Measurements from ENCODE around the gene PRKCG. TPM values are rescaled to one million over a fixed set of nuclear protein-coding genes. Genes with fewer than 3 reads are reported as not detected.
A peak's percentile ranks its signal among the peaks of the same experiment; 100 is the strongest.

Gene PRKCG
- total and polyA plus RNA-seq, 2 of the 8 experiments (the other 6 are each of a cell fraction or from before 2014, with no cell fraction given), result 6.1 to 10.6 TPM

DNA sequence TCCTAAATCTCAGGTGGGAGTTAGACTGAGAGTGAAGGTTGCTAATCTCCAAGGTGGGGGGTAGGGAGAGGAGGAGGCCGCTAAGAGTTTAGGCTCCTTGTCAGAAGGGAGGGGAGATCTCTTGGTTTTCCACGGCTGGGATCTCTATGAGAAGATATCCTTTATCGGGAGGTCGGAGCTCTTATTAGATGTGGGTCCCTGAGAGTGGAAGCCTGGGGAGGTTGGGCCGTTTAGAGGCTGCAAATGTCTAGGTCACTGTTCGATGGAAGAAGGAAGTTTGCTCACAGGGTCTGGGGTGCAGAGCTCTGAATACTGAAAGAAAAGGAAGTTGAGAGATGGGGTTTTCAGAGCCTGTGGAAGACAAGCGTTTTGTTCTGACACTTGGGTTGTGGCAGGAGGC, 10.5 kb upstream of the PRKCG start:
- H2BK120ac ChIP-seq (replicated peaks; ENCODE audit: low read depth, low read length), result no peak overlapping the region
- peaks cover 6 to 9% of the 10 kb centered on the region in 2 experiments for H4K20me1 ChIP-seq (replicated peaks in 1 of 2; ENCODE audit: control insufficient read depth in 1 of 2, insufficient read depth in 2 of 2, low read length in 2 of 2)
- H3K4me3 ChIP-seq (ENCODE audit: extremely low read depth in 1 of 4, insufficient read depth in 2 of 4, low read depth in 3 of 4, low read length in 4 of 4), result no peak overlapping the region
- H3K4me1 ChIP-seq (replicated peaks in 1 of 4; ENCODE audit: control insufficient read depth in 3 of 4, insufficient read depth in 4 of 4, low read length in 3 of 4), result peaks cover 0 to 5% (median 4%) of the 10 kb centered on the region in 4 experiments; a peak in 3 of 7 replicates
- peaks cover 0 to 17% of the 10 kb centered on the region in 2 experiments; a peak in 1 of 4 replicates for H3K79me2 ChIP-seq (ENCODE audit: control insufficient read depth in 1 of 2, insufficient read depth in 2 of 2, low read length in 2 of 2)
- no peaks in the 10 kb centered on the region for H3K9me3 ChIP-seq (ENCODE audit: insufficient read depth in 2 of 2, low read depth in 1 of 2, low read length in 1 of 2)
- no peak for TF ChIP-seq NRF1 (IDR thresholded peaks at IDR 0.05; ENCODE audit: low read depth, low read length)
- no peak for TF ChIP-seq SIN3A (conservative IDR thresholded peaks at IDR 0.05 in 1 of 2, IDR thresholded peaks at IDR 0.05 in 1 of 2; ENCODE audit: low read depth in 1 of 2, low read length in 2 of 2)
- TF ChIP-seq POLR2A (IDR thresholded peaks at IDR 0.05; ENCODE audit: control extremely low read depth in 1 of 2, low read depth in 2 of 2, low read length in 2 of 2), result peak in 1 of 2 experiments; percentile 66; a peak in 2 of 3 replicates
- TF ChIP-seq, protein P1, sequence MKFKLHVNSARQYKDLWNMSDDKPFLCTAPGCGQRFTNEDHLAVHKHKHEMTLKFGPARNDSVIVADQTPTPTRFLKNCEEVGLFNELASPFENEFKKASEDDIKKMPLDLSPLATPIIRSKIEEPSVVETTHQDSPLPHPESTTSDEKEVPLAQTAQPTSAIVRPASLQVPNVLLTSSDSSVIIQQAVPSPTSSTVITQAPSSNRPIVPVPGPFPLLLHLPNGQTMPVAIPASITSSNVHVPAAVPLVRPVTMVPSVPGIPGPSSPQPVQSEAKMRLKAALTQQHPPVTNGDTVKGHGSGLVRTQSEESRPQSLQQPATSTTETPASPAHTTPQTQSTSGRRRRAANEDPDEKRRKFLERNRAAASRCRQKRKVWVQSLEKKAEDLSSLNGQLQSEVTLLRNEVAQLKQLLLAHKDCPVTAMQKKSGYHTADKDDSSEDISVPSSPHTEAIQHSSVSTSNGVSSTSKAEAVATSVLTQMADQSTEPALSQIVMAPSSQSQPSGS (IDR thresholded peaks at IDR 0.05; ENCODE audit: low read length), result no peak
- TF ChIP-seq RNF2 (IDR thresholded peaks at IDR 0.05; ENCODE audit: borderline replicate concordance, low read depth, low read length, missing control alignments, poor library complexity, severe bottlenecking), result no peak
- TF ChIP-seq POLR2AphosphoS5 (IDR thresholded peaks at IDR 0.05; ENCODE audit: low read depth, low read length), result 0 out of 2 replicates have a peak, but pooled peaks have one; percentile 19
- H3K4ac ChIP-seq (replicated peaks; ENCODE audit: insufficient read length, low read depth, low read length), result no peak overlapping the region
- ChIA-PET CTCF (ENCODE audit: partially characterized antibody) (interaction anchor here (1.2 to 3.6 kb wide), 6 partner anchors 11 to 71 kb away, joined by 3 to 12 read pairs (median 6); partner anchors contain the start of gene PRKCG), POLR2A (ENCODE audit: partially characterized antibody) (interaction anchor here (0.7 to 4.1 kb wide), 11 partner anchors 8 to 175 kb away, joined by 3 to 46 read pairs (median 6); partner anchors contain the start of gene PRKCG)
- H3K23ac ChIP-seq (ENCODE audit: insufficient read length), result no peak overlapping the region
- no peak overlapping the region for H3K56ac ChIP-seq (replicated peaks; ENCODE audit: insufficient read length, low read depth, low read length)
- H4K91ac ChIP-seq (replicated peaks; ENCODE audit: insufficient read length, low read length), result no peak overlapping the region
- H4K5ac ChIP-seq (ENCODE audit: insufficient read length, low read depth, low read length), result no peak overlapping the region
- H2BK20ac ChIP-seq (ENCODE audit: low read length), result no peak overlapping the region
- no peak overlapping the region for H2BK15ac ChIP-seq (ENCODE audit: low read length)
- H3K23me2 ChIP-seq (ENCODE audit: low read depth, low read length), result peaks cover 16% of the 10 kb centered on the region; the same call in 1 of the 2 replicates
- no peaks in the 10 kb centered on the region for H3K27me3 ChIP-seq (replicated peaks in 1 of 4; ENCODE audit: control insufficient read depth in 3 of 4, extremely low read depth in 1 of 4, insufficient read depth in 3 of 4, low read length in 3 of 4)
- H2AK5ac ChIP-seq (ENCODE audit: low read depth, low read length), result no peak overlapping the region
- DNase-seq (ENCODE audit: low read depth in 1 of 2, low spot score in 2 of 2) (no peak), FAIRE-seq (no peak)
- peaks cover 7 to 30% (median 16%) of the 10 kb centered on the region in 4 experiments; a peak in 6 of 8 replicates for H3K36me3 ChIP-seq (ENCODE audit: control insufficient read depth in 2 of 4, insufficient read depth in 4 of 4, low read length in 3 of 4)
- no peak overlapping the region for H2BK5ac ChIP-seq (ENCODE audit: low read depth, low read length)
- no peak overlapping the region for H2AFZ ChIP-seq (ENCODE audit: low read length)
- H3K9ac ChIP-seq (replicated peaks in 1 of 4; ENCODE audit: extremely low read depth in 1 of 4, low read depth in 3 of 4, low read length in 3 of 4), result no peak overlapping the region
- no peak overlapping the region for H3K27ac ChIP-seq (ENCODE audit: low read depth, low read length)
- peaks cover 9% of the 10 kb centered on the region; the same call in 1 of the 2 replicates for H3K79me1 ChIP-seq (ENCODE audit: low read depth, low read length)
- no peak overlapping the region for H3K18ac ChIP-seq (ENCODE audit: extremely low read depth, low read length)
- H3K14ac ChIP-seq (ENCODE audit: insufficient read length), result no peak overlapping the region
- no peak overlapping the region for H3K4me2 ChIP-seq (ENCODE audit: insufficient read depth in 1 of 2, low read depth in 2 of 2, low read length in 2 of 2)
- H2BK12ac ChIP-seq (ENCODE audit: low read depth, low read length), result no peak overlapping the region
- H4K8ac ChIP-seq (ENCODE audit: extremely low read depth, insufficient read depth, low read length), result no peak overlapping the region
- 88% methylated on average over 7 of the region's 7 CpGs; no CpG with 5 or more reads in 1 of the 2 experiments for WGBS, 2 experiments (ENCODE audit: extremely low coverage in 1 of 2, insufficient coverage in 1 of 2, insufficient read length in 1 of 2, insufficient replicate concordance in 2 of 2, low coverage in 1 of 2, low lambda C conversion rate in 2 of 2, missing lambda C conversion rate in 1 of 2)
